Measurements from ENCODE around the gene E4F1. TPM values are rescaled to one million over a fixed set of nuclear protein-coding genes. Genes with fewer than 3 reads are reported as not detected.

E4F1 gene
- total and polyA plus RNA-seq, 2 donors (not counting 3 experiments of a cell fraction or from before 2014, with no cell fraction given) = 28.6 to 32.7 TPM

DNA sequence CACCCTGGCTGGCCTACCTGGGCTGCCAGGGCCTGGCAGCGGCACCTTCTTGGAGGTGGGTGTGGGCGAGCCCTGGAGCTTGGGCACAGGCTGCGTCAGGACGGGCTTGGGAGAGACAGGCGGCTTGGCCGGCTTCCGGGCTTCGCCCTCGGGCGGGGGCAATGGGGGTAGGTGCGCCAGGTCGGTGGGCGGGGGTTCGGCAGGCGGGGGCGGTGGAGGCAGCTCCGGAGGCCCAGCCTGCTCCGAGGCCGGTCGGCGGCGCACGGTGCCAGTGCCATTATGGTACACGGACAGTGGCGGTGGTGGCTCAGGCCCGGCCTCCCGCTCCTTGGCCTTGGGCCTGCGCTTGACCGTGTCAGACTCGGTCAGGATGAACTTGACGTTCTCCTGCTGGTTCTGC, 43.8 kb upstream of the E4F1 start:
- TF ChIP-seq POLR2AphosphoS5 (IDR thresholded peaks at IDR 0.05; ENCODE audit: insufficient read depth, low read depth, low read length) (no peak), JUN (IDR thresholded peaks at IDR 0.05; ENCODE audit: borderline replicate concordance, insufficient read depth, insufficient read length, low read depth) (no peak), GATA2 (IDR thresholded peaks at IDR 0.05; ENCODE audit: insufficient read depth, insufficient read length, low read depth, low read length) (no peak), POLR2A (IDR thresholded peaks at IDR 0.05; ENCODE audit: low read depth, low read length) (no peak), EZH2 (IDR thresholded peaks at IDR 0.05; ENCODE audit: borderline replicate concordance, low read depth, low read length, severe bottlenecking) (no peak), FOS (IDR thresholded peaks at IDR 0.05; ENCODE audit: borderline replicate concordance, insufficient read depth, low read length) (no peak), MYC (IDR thresholded peaks at IDR 0.05; ENCODE audit: low read depth, low read length) (no peak), CTCF (IDR thresholded peaks at IDR 0.05; ENCODE audit: extremely low read depth in 1 of 2, insufficient read depth in 1 of 2, low read depth in 1 of 2, low read length in 2 of 2) (no peak)
- TF ChIP-seq, protein P1, sequence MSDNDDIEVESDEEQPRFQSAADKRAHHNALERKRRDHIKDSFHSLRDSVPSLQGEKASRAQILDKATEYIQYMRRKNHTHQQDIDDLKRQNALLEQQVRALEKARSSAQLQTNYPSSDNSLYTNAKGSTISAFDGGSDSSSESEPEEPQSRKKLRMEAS (IDR thresholded peaks at IDR 0.05; ENCODE audit: insufficient read depth, insufficient read length) = no peak
- no peaks in the 10 kb centered on the region for H3K9me1 ChIP-seq (replicated peaks; ENCODE audit: control insufficient read depth, extremely low read depth, insufficient read depth, low read length)
- no peak overlapping the region for H3K27ac ChIP-seq (ENCODE audit: insufficient read depth, low read depth, low read length)
- DNase-seq (ENCODE audit: low read depth, low spot score) (no peak), FAIRE-seq (no peak)
- no peaks in the 10 kb centered on the region for H4K20me1 ChIP-seq (replicated peaks; ENCODE audit: control insufficient read depth, extremely low read depth, insufficient read depth, low read length)
- H3K9me3 ChIP-seq (replicated peaks; ENCODE audit: control insufficient read depth, insufficient read depth, low read length) = no peaks in the 10 kb centered on the region
- H3K27me3 ChIP-seq (ENCODE audit: control insufficient read depth in 2 of 2, insufficient read depth in 2 of 2, low read length in 2 of 2) = no peaks in the 10 kb centered on the region
- no peak overlapping the region for H3K4me3 ChIP-seq (replicated peaks in 1 of 3; ENCODE audit: insufficient read depth in 1 of 3, low read depth in 1 of 3, low read length in 3 of 3)
- no peak overlapping the region for H2AFZ ChIP-seq (ENCODE audit: low read depth, low read length)
- BruUV-seq (replicated peaks) = no TSS peak
- peaks cover 13 to 22% of the 10 kb centered on the region in 2 experiments for H3K36me3 ChIP-seq (ENCODE audit: control insufficient read depth in 2 of 2, extremely low read depth in 1 of 2, insufficient read depth in 2 of 2, low read length in 2 of 2)
- dilution Hi-C loops (cut with MboI; ENCODE audit: extremely low pct_ligation_motif_present, low sequenced_read_pairs) = no loop called here
- H3K4me2 ChIP-seq (ENCODE audit: insufficient read depth, low read length) = no peak overlapping the region
- H3K9ac ChIP-seq (replicated peaks; ENCODE audit: extremely low read depth, insufficient read depth, low read length) = no peak overlapping the region
- no peaks in the 10 kb centered on the region for H3K79me2 ChIP-seq (ENCODE audit: control insufficient read depth, insufficient read depth, low read length)
- CTCF ChIA-PET = no interaction called here
- POLR2A ChIA-PET = no interaction called here
- intact Hi-C loops (cut with micrococcal nuclease) = no loop called here
- H3K4me1 ChIP-seq (ENCODE audit: control insufficient read depth, extremely low read depth, insufficient read depth, low read length) = no peaks in the 10 kb centered on the region

Measured in endothelial cell of umbilical vein (primary cell).